Uterus (tissue), 2 donors: ENCODE results near the gene ITGA2.

Experiments used
- POLR2A ChIP-seq, 2 donors: fragments of 450-650 bp; IDR thresholded peaks; one replicate each; pipeline ENCODE4 v1.6.1; 2016; ENCODE audit warnings: antibody characterized with exemption in 2 of 2, mild to moderate bottlenecking in 1 of 2, moderate library complexity in 1 of 2
- TF ChIP-seq, protein P1 (sequence below), 4 experiments: fragments of 200-600 bp in 2 of 4; fragments of 450-650 bp in 2 of 4; sonication (generic) in 2 of 4; IDR thresholded peaks; one replicate each; pipeline ENCODE4 v1.5.1; 2016 to 2019; ENCODE audit warnings: antibody characterized with exemption in 4 of 4, mild to moderate bottlenecking in 2 of 4, moderate library complexity in 1 of 4

DNA sequence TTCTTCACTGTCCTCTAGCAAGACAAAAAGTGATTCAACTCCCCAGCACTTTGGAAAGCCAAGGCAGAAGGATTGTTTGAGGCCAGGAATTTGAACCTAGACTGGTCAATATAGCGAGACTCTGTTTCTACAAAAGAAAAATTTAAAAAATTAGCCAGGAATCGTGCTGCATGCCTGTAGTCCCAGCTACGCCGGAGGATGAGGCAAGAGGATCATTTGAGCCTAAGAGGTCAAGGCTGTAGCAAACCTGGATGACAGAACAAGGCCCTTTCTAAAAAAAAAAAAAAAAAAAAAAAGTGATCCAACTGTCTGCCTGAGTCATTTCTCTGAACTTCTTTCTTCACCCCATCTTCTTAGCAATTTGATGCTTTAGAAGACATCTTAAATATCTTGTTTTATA, 12.4 kb downstream of the ITGA2 start:
- TF ChIP-seq, protein P1, sequence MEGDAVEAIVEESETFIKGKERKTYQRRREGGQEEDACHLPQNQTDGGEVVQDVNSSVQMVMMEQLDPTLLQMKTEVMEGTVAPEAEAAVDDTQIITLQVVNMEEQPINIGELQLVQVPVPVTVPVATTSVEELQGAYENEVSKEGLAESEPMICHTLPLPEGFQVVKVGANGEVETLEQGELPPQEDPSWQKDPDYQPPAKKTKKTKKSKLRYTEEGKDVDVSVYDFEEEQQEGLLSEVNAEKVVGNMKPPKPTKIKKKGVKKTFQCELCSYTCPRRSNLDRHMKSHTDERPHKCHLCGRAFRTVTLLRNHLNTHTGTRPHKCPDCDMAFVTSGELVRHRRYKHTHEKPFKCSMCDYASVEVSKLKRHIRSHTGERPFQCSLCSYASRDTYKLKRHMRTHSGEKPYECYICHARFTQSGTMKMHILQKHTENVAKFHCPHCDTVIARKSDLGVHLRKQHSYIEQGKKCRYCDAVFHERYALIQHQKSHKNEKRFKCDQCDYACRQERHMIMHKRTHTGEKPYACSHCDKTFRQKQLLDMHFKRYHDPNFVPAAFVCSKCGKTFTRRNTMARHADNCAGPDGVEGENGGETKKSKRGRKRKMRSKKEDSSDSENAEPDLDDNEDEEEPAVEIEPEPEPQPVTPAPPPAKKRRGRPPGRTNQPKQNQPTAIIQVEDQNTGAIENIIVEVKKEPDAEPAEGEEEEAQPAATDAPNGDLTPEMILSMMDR (IDR thresholded peaks at IDR 0.05), result no peak
- TF ChIP-seq POLR2A (IDR thresholded peaks at IDR 0.05), result no peak
